Germinal center (tissue), 1 donor: ENCODE data around the gene PIK3R5.
A peak's percentile ranks its signal among the peaks of the same experiment; 100 is the strongest.
"Not testable (repeated sequence)": the region's sequence is repeated elsewhere in the genome, so short reads cannot be mapped to it uniquely, and the experiment has no call there.

ENCODE experiments used
- DNase-seq: peaks from one replicate; pipeline ENCODE4 v3.0.0; 2012; ENCODE audit warnings: mixed read lengths, low spot score

PIK3R5 gene

DNA sequence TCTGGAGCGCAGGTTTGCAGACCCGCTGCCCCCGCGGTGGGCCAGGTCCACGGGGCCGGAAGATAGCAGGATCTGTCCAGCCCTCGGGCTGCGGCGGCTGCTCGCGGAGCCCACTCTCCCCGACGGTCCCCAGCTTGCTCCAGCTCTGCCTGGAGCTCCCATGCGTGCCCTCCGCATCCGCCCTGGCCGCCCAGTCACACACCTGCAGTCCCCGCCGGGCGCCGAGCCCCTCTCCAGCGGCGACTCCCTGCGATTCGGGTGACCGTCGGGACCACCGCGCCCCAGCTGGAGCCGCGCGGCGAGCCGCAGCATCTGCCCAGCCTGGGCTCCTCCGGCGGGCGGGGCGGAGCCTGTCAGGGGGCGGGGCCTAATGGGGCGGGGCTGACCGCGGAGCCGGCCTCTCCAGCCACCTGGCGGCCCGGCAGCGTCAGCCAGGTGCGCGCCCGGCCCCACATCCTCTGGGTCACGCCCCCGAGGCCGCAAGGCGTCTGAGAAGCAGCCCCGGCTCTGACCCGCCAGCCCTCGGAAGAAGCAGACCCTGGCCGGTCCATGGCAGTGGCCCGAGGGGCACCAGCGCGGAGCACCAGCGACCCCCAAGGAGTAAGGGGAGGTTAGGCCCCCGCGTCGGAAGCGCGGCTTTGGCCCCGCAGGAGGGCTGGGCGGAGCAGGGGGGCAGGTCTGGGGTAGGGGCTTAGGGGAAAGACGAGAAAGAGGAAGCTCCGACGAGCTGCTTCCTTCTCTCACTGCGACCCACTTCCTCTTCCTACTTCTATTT, at the start of gene PIK3R5:
Gene PIK3R5 (minus strand): TSS at position 314 of the 775 bp plus-strand sequence. CDS start 54,213 bp downstream, outside the sequence.
- peak; percentile 94 for DNase-seq

GRCh38 chr17:9011001-9011400, 45.5 kb upstream of the PIK3R5 start:
- DNase-seq: no peak

DNA sequence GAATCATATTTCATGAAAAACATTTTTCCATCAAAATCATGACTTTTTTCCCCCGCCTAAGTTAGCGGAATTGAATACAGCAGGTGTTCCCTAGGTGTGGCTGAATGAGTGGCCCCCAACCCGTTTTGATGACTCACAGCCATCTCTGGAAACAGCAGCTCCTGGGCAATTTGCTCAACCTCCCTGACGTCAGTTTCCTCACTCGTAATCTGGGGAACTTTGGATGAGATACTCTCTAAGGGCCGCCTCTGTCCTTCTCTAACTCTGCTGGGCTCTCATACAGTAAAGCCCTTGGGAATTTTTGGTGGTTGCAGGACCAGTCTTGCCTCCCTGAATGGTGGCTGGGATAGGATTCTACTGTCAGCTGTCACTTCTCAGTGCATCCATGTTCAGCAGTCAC, 44.2 kb upstream of the PIK3R5 start:
- DNase-seq: no peak

GRCh38 chr17:9009096-9009495, 43.6 kb upstream of the PIK3R5 start:
- DNase-seq: no peak

DNA sequence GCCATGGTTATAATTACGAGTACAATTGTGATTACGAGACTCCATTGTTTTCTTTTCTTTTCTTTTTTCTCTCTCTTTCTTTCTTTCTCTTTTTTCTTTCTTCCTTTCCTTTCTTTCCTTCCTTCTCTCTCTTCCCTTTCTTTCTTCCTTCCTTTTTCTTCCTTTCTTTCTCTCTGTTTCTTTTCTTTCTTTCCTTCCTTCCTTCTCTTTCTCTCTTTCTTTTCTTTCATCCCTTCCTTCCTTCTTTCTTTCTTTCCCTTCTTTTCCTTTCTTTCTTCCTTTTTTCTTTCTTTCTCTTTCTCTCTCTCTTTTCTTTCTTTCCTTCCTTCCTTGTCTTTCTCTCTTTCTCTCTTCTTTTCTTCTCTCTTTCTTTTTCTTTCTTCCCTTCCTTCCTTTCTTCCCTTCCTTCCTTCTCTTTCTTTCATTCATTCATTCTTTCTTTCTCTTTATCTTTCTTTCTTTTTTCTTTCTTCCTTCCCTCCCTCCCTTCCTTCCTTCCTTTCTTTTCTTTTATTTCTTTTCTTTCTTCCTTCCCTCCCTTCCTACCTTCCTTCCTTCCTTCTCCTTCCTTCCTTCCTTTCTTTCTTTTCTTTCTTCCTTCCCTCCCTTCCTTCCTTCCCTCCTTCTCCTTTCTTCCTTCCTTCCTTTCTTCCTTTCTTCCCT, 41.7 kb upstream of the PIK3R5 start:
- no peak for DNase-seq

GRCh38 chr17:9006175-9006767, 40.8 kb upstream of the PIK3R5 start:
- no peak for DNase-seq

DNA sequence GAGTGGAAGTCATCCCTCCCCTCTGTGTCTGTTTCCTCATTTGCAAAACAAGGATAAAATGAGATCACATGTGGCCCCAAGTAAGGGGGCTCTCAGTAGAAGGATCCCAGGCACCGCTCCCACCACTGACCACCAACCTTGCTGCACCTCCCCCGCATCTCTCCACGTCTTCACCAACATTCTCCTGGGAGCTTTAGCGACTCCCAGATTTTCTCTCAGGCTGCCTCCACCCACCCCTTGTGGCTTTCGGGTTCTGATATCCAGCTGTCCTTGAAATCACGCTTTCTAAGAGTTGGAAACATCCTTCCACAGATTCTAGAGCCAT, 39.4 kb upstream of the PIK3R5 start:
- DNase-seq: no peak

DNA sequence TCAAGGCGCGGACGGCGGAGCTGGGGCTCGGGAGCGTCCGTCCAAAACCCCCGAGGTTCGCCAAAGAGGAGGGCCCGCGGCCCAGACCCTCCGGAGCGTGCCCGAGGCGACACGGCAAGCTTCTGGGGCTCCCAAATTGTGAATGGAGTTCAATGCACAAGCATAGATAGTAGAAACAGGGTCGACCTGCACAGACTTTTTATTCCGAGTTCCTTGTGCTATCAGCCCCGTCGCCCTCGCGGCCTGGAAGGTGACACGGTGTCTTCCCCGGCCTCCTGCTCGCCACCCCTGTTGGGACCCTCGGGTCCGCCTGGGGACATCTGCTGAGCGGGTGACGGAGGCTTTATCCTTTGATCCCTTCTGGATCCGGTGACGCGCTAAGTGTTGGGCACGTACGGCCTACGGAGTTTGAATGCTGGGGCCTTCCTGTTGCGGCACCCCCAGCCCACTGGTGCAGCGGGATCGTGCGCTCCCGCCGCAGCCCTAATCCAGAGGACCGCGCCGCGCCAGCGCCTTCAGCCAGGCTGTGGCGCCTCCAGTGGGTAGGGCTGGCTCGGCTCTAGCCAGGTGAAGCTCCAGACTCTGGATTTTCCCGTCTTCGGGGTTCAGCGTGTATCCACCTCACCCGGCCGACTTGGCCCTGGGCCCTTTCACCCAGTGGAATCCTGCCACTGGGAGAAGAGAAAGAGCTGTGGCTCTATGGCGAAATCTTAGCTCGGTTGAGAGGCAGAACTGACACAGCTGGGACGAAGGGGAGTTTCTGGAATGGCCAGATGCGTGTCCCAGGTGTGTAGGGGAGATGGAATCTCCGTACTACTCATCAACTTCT, 38.8 kb upstream of the PIK3R5 start:
- DNase-seq: no peak

- DNase-seq: no peak
Observed at GRCh38 chr17:9003355-9004131, 38.0 kb upstream of the PIK3R5 start.

GRCh38 chr17:9002606-9003354, 37.3 kb upstream of the PIK3R5 start:
- DNase-seq: peak; percentile 56

DNA sequence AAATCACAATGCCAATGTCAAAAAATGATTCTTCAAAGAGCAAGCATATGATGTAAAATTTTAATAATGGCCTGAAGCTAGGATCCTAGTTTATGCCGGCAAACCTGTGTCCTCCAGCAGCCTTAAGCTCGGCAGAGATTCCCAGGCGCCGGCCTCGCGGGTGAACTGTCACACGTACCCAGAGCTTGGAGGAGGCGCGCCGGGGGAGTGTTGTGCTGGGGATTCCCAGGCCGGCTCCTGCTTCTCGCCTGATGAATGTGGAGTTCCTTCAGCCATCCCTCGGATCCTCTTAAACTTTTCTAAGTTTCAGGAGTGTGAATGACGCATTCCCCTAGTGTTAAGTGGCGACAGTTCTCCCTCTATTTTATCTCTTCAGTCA, 36.7 kb upstream of the PIK3R5 start:
- no peak for DNase-seq

DNA sequence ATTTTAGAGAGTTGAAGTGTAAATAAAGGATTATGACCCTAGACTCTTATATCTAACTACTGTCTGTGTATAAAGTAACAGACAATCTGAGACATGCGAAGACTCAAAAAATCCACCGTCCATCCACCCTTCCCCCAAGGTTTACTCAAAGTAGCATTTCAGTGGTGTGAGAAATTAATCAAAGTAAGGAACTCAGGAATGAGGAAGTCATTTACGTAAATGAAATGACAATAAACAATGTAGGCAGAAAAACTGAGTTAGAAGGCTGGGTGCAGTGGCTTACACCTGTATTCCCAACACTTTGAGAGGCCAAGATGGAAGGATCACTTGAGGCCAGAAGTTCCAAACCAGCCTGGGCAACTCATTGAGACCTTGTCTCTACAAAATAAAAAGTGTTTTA, 36.1 kb upstream of the PIK3R5 start:
- no peak for DNase-seq

DNA sequence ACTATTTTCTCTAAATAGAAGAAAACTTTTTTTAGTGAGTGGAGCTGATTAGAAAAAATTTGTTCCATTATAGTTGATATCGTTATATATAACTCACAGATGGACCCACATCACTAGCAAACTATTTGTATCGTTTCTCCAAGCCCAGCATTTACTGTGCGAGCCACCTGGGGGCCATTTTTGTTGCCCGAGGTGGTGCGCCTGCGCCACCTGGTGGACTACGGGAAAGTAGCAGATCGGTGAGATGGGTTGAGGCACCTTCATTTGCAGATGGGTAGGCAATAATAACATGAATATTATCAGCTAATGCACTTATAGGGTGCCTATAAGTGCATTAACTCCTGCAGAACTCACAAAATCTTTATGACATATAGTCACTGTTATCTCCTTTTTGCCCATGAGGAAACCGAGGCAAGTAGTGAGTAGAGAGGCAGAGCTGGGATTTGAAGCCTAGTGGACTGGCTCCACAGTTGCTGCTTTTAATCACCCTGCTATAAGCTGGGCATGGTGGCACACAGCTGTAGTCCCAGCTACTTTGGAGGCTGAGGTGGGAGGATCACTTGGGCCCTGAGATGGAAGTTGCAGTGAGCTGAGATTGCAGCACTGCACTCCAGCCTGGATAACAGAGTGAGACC, 32.6 kb upstream of the PIK3R5 start:
- peak; percentile 82 for DNase-seq

DNA sequence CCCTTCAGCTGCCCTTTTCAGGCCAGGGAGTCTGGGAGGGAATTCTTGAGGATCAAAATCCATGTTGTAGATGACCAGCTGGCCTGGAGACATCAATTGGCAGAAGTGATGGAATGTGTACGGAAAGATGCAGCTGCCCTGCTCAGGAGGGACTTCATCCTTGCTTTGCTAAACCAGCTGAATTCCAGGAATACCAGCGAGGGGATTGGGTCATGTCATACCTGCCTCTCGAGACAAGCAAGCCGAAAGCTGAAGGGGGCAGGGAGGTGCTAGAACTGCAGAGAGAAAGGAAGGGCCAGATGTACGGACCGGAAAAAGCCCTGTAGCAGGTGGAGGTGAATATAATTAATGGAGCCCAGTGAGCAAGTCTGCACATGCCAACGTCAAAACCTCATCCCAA, 30.2 kb upstream of the PIK3R5 start:
- DNase-seq: no peak

GRCh38 chr17:8994319-8994718, 28.8 kb upstream of the PIK3R5 start:
- no peak for DNase-seq

- peak; percentile 61 for DNase-seq
Observed at GRCh38 chr17:8991514-8992285, 26.2 kb upstream of the PIK3R5 start.

GRCh38 chr17:8988263-8988935, 22.9 kb upstream of the PIK3R5 start:
- DNase-seq: not testable (repeated sequence)

DNA sequence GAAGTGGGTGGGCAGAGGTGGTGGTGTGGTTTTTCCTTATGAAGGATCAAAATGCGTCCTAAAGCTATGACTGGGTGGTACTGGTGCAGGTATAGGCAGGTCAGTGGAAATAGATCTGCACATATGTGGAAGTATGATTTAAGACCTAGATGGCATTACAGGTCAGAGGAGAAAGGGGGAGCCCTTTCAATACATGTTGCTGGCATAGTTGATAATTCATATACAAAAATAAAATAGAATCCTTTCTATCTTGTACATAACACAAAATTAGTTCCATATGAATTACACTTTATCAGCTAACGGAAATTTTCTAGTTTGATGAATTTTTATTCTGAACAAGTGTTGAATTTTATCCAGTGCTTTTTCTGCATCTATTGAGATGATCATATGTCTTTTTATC, 20.8 kb upstream of the PIK3R5 start:
- DNase-seq: no peak

- DNase-seq: no peak
Observed at GRCh38 chr17:8985054-8985701, 19.7 kb upstream of the PIK3R5 start.
